HS-27A (cell line): ENCODE results near the gene NADK2.
"Not testable (repeated sequence)": the region's sequence is repeated elsewhere in the genome, so short reads cannot be mapped to it uniquely, and the experiment has no call there.

Source experiments
- DNase-seq: peaks from one replicate; pipeline ENCODE4 v3.0.0-alpha.2; 2012; ENCODE audit warnings: low read depth, missing footprints

Gene NADK2, protein sequence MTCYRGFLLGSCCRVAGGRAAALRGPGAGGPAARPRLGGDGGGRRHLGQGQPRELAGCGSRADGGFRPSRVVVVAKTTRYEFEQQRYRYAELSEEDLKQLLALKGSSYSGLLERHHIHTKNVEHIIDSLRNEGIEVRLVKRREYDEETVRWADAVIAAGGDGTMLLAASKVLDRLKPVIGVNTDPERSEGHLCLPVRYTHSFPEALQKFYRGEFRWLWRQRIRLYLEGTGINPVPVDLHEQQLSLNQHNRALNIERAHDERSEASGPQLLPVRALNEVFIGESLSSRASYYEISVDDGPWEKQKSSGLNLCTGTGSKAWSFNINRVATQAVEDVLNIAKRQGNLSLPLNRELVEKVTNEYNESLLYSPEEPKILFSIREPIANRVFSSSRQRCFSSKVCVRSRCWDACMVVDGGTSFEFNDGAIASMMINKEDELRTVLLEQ

DNA sequence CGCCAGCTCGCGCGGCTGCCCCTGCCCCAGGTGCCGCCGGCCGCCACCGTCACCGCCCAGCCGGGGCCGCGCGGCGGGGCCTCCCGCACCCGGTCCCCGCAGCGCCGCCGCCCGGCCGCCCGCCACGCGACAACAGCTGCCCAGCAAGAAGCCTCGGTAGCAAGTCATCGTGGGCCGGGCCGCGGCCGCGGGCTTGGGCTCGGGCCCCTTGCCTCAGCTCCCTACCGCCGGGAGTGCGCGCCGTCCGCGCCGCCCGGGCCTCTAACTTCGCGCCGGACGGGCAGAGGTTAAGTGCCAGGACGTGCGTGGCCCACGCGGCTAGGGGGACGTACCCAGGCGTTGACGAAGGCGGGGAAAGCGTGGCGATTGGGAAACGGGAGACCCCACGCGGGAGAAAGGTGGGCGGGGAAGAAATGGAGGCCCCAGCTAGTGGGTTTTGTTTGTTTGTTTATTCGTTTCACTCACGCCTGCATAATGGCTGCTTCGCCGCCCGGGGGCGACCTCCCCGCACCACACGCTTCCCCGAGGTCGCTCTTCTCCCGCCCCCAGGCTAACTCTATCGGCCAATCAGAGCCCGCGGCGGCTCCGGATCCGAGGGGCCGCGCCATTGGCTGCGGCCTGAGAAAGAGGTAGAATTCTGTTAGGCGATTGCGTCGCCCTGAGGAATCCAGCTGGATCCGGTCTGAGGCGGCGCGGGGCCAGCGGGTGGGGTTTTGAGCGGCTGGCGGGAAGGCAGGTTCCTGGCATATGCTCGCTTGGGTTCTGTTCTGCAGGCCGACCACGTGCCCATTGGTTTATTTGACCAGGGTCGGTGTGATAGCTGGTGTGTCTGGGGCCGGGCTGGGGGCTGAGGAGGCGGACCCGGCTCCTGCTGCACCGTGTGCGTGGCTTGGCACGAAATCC, at the start of gene NADK2:
NADK2 (minus strand) TSS at position 295 of the 903 bp plus-strand sequence; CDS start at position 168, 127 bp downstream.
- peak; percentile 97 for DNase-seq

DNA sequence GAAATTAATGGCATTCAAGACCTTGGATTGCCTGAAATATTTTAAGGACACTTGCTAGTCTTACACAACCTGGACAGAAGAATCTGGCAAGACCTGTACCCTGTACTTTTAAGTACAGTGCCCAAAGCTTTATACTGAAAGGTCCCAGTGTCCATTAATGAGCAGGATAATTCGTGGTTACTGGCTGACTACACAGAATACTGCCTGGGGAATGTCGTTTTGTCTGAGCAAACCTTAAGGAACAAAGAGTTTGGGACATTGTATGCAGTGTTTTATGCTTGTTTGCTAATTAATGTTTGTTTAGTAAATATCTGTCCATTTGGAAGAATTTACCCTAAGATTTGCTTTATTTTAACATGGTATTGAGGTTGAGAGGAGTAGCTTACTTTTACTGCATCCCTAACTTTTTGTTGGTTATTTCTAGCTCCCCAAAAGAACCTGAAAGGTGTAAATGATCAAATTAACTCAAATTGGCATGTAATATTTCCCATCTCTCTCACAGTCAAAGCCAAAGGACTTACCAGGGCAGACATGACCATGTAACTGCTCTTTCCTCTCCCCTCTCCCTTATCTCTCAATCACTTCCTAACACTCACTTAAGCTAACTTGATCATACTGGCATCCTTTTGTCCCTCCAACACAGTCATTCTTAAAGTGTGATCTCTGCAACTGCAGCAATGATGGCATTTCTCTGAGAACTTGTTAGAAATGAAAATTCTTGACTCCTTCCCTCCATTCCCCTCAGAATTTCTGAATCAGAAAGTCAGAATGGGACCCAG, 44.3 kb upstream of the NADK2 start:
- DNase-seq: no peak

DNA sequence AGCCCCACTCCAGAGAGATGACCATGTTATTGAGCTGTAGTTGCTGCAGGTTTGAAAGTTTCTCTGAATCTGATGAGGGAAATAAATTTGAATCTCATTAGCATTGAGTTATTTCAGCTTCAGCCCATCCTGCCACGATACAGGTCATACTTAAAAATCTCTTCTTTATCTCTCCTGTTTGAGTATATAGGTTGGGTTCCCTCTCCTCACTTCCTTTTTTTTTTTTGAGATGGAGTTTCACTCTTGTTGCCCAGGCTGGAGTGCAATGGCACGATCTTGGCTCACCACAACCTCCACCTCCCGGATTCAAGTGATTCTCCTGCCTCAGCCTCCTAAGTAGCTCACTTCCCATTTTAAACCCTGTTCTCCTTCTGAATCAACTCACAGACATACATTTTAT, 42.0 kb upstream of the NADK2 start:
- not testable (repeated sequence) for DNase-seq

DNA sequence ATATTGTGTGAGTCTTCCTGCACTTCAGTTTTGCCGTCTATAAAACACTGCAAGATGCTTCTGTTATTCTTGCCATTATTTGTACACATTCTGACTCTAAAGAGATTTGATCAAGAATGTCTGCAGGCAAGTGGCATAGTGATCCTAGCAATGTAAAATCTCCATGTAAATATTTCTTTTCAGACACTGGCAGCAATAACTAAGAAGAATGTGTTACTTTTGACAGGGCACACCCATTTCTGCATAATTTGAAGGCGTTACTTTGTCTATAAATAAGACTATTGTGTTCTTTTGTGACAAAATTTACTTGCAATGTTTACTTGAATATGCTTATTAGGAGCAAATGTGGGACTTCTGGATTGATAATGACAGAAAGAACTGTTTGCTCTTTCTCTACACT, 39.9 kb upstream of the NADK2 start:
- no peak for DNase-seq

DNA sequence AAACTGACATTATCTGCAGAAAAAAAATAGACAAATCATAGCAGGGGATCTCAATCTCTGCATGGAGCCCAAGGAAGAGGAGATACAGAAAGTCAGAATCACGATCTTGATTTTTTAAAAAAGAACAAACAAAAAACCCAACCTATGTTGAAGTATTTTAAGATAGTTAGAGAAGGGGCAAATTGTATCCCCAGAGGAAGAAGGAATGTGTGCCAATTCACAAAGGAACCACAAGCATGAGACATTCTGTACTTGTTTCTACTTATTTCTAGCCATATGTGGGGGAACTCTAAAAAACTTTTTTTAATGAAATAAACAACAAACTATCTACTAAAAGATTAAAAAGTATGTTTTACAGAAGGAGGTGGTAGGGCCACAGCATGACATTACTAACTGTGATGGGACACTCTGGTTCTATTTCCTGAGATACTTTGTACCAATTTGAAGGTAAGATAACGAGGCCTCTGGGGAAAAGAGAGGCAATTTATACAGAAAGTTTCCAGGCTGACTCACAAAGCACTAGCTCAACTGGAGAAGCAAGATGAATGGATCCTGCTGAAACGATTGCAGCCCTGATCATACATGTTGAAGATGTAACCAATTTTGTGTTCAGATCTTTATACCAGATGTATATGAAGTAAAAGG, 37.5 kb upstream of the NADK2 start:
- DNase-seq: no peak

DNA sequence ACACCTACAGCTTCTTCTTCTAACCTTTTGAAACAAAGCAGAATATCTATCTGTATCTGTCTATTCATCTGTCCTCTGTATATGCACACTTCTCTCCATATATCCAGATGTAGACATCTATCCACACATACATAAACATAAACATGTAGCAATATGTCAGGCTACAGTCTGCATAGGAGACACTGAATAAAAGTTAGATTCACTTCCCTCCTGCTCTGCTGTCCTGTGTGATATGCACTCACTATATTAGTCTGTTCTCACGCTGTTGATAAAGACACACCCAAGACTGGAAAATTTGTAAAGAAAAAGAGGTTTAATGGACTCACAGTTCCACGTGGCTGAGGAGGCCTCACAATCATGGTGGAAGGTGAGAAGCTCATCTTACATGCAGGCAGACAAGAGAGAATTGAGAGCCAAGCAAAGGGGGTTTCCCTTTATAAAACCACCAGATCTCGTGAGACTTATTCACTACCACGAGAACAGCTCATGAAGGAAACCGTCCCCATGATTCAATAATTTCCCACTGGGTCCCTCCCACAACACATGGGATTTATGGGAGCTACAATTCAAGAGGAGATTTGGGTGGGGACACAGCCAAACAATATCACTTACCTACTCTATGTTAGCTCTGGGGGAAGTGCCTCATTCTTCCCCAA, 35.9 kb upstream of the NADK2 start:
- DNase-seq: no peak

DNA sequence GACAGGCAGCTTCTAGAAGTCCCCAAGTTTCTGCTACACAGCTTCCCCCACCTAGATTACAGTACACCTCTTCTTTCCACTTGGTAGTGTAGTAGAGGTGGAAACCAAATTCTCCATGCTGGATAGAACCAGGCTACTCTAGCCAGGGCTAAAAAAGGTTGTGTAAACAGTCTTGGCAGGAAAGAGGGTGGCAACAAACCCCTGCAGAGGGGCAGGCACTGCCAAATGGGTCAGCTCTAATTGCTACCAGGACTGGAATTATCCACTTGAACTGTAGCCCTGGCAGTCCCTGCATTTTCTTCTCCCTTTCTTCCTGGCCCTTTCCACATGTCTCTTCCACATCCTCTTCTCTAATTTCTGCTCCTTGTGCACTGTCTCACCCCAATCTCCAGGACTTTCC, 35.1 kb upstream of the NADK2 start:
- no peak for DNase-seq

DNA sequence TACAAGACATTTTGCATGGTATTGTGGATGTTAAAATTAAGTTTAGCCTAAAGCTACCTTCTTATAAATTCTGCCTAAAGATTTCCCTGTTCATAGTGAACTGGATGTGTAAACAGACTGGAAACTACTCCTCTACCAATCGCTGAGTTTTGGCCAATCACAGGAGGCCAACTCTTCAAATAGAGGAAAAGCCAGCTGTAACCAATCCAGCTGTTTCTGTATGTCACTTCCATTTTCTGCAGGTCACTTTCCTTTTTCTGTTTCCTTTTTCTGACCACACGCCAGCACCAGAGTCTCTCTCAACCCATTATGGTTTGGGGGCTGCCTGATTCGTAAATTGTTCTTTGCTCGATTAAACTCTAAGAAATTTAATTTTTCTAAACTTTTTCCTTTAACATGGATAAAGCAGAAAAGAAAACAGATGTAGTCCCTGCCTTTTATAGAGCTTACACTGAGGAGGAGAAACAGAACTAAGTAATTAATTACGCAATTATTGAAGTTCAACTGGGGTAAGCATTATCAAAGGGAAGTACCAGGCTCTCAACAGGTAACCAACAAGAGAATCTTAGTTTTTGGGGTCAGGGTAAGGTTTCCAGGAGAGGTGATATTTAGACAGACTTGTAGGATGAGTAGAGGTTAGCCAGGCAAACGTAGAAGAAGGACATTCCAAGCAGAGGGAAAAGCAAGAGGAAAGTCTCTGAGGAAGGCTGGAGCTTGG, 32.2 kb upstream of the NADK2 start:
- no peak for DNase-seq

DNA sequence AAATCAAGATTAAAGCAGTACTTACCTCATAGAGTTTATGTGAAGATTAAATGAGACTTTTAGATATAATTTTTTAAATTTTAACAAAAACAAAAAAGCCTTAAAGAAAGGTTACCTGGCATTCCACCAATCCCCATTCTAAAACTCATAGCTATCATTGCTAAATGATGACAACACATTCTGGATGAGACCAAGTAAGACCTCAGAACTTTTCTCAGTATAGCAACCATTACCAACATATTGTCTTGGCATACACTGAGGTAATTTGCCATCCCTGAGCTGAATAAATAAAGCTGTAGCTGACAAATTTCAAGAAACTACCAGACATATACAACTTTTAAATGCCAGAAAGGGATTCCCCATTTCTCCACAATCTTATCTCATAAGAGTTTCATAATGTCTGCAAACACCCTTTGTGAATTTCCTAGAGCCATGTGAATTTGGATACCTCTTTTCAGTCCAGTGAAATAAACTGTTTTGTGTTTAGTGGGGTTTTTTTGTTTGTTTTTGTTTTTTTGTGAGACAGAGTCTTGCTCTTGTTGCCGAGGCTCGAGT, 30.5 kb upstream of the NADK2 start:
- no peak for DNase-seq

DNA sequence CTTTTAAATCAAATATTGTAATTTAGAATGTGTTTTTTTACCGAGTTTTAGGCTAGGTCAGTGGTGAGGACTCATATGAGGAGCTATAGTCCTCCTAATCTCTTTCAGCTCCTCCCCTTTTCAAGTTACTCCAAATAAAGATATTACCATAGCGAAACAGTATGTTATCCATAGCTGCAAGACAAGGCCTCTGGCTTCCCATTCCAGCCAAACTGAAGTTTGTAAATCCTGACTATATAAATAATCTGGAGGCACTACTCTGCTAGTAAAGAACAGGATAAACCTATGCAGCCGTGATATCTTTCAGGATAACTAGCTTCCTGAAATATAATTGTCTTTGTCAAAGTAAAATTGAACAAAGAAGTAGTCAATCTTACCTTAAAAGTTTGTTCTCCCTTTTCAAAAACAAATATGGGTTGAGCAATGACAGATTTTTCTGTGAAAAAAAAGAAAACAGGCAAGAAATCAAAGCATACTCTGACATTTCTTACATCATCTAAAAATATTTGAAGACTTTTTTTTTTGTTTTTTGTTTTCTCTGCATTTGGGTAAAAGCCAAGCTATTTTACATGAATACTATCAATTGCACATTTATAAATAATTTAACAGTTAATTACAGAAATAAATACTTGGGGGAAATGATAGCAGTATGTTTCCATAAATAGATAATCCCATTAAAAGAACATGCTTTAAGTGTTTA, 29.3 kb upstream of the NADK2 start:
- no peak for DNase-seq

DNA sequence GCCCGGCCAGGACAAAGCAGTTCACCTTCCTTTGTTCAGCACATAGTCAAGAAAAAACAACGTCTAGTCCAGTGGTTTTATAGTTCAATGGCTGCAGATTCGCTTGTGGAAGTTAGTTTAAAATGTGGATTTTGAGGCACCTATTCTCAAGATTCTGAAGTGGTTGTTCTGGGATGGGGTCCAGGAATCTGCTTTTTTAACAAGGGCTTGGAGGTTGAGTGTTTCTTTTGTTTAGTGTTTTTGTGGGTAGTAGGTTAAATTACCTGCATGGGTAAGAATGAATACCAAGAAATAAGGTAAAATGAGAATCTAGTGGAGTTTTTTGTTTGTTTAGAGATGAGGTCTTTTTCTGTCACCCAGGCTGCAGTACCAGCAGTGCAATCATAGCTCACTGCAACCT, 28.4 kb upstream of the NADK2 start:
- DNase-seq: no peak

DNA sequence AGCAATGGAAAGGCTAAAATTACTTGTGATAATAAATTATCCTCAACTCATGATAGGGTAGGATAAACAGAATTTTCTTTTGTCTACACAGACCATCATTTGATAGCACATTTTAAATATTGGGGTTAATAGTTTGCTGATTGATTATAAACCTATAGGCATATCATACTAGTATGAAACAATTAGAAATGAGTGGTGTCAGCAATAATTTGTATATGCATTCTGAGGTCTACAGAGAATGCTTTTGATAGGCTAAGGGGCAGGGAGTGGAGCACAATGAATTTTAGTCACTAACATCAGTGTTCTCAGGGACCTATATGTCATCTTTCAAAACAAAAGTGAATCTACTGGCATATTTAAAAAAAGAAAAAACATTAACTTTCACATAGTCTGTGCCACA, 27.8 kb upstream of the NADK2 start:
- no peak for DNase-seq

DNA sequence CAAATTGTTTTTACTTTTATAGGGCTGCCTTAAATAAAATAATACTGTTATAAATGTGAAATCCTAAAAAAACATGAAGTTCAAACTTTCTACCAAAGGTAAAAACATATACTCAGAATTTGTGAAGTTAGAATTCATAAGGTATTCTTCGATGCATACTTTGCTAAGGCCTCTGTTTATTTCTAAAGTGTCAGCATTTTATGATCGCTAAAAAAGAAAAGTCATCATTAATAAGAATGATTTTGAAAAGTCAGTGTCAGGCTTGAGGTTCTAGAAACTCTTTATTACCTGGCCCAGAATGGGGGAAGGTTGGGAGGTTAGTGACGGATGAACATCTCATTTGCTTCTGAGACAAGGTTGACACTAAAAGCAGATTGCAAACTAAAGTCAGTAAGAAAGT, 26.2 kb upstream of the NADK2 start:
- no peak for DNase-seq

DNA sequence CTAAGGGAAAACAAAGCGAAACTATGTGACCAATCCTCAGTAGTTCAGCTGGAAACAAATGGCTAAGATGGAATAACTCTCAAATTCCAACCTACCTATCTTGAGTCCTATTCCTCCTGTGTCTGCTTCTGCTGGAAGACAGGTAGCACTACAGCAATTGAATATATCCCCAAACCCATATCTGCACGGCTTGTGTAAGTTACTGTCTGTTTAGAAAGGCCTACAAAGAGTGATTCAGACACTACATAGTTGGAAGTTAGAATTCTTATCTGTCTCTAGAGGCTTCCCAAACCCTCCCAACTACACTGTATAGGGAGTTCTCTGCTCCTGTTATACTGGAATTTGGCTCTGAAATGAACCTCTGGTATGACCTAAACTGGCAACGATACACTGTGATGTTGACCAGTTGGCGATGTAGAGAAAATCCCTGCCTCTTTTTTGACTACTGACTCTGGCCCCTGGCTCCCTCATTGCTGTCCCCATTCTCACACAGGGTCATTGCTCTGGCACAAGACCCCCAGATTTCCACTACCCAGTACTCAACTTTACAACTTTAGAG, 22.6 kb upstream of the NADK2 start:
- no peak for DNase-seq

DNA sequence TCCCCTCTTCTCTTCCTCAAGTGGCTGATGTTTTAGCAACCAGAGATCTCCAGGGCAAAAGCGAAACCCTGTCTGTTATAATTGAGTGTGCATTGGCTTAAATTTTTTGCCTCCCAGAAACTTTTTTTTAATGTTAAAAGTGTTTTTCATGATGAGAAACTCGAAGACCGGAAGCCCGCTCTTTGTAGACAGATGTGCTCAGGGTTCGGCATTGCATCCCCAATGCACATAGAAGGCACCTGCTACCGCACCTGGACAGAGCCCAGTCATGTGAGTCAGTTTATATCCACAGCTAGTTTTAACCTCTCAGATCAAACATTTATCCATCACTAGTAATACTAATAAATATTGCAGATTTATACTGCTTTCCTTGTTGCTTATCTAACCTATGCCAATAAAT, 19.5 kb upstream of the NADK2 start:
- no peak for DNase-seq

DNA sequence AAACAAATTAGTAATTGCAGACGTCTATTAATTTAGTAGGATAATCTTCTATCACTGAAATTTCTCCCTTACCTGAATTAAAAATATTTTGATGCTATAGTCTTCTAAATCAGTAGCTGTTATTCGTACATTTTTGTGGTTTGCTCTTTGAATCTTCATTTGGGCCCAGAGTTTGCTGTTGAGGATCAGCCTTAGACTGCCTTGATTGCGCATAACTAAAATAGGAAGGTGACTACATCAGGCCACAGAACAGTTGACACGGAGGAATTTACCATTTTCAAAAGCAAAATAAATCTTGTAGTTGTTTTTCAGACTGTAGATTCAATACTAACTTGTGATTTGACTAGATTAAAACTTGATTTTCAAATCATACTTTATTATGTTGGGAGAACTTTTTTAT, 11.8 kb upstream of the NADK2 start:
- no peak for DNase-seq

DNA sequence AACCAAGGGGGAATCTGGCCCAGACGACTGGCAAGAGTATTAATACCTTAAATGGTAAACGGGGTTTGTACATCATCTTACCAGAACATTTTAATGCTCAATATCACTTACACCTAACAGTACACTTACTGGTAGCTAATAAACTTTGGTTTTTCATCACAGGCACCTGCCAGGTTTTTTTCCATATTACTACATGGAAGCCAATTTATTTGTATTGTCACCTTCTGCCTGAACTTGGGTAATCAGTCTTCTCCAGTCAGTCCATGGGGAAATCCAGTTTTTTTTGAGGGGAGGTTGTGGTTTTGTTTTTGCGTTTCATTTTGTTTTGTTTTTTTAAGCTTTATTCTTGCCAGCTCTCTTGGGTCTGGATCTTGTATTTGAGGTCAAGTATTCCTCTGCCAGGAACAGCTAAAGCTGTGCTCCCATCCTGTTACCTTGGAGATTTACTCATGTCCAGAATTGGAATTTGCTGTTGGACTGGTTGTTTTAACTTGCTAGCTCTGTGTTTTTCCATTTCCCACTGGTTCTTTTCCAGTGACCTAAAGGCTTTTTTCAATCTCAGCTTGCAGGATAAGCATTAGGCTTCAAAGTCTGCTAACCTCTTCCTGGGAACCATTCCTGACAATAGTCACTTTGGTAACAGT, 11.1 kb upstream of the NADK2 start:
- no peak for DNase-seq

DNA sequence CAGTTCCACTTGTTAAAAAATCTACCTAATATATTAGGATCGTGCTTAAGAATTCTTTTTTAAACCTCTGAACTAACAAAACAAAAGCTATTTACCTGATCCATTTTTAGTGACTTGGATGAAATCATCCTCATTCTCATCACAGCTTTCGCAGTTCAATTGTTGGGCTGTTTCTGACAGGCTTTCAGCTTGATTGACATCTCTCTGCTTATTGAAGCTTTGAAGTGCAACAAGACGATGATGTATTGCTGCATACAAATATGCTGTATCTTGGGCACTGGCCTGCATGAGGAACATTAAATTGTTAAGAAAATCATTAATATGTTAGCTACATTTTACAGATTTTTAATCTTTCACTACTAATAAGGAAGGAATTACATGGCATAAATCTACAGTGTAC, 9.5 kb upstream of the NADK2 start:
- no peak for DNase-seq

DNA sequence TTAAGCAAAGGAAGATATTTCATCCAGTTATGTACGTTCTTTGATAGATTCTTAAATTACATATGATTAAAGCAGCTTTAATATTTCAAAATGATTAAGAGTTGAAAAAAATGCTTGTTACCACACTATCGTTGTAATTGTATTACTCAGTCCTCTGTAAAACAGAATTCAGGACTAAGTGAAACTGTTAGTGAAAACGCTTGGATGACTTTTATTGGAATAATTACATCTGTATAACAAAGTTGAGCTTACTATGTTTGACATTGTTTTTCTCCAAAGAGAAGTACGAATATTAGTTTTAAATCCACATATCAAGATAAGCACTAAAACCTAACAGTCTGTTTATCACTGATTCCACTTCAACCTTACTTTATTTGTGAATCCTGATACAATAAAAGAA, 8.7 kb upstream of the NADK2 start:
- DNase-seq: no peak
